ENCODE data around the gene C1QL2. TPM values are rescaled to one million over a fixed set of nuclear protein-coding genes. Genes with fewer than 3 reads are reported as not detected.

The C1QL2 gene
- total RNA-seq, 1 experiment from 2014 or later: not detected

- no peak for DNase-seq (ENCODE audit: low read depth)
- in situ Hi-C loops (cut with HindIII; ENCODE audit: low pct_unique_long_range_greater_than_20kb, low sequenced_read_pairs): no loop called here
Observed at GRCh38 chr2:119181791-119182445, 23.4 kb upstream of the C1QL2 start.

GRCh38 chr2:119181391-119181790 lies 22.8 kb upstream of the C1QL2 start:
- in situ Hi-C loops (cut with HindIII; ENCODE audit: low pct_unique_long_range_greater_than_20kb, low sequenced_read_pairs): no loop called here
- no peak for DNase-seq (ENCODE audit: low read depth)

- DNase-seq (ENCODE audit: low read depth): no peak
- in situ Hi-C loops (cut with HindIII; ENCODE audit: low pct_unique_long_range_greater_than_20kb, low sequenced_read_pairs): no loop called here
Observed at GRCh38 chr2:119180892-119181291, 22.3 kb upstream of the C1QL2 start.

- DNase-seq (ENCODE audit: low read depth): no peak
- in situ Hi-C loops (cut with HindIII; ENCODE audit: low pct_unique_long_range_greater_than_20kb, low sequenced_read_pairs): no loop called here
Observed at GRCh38 chr2:119179991-119180390, 21.4 kb upstream of the C1QL2 start.

- in situ Hi-C loops (cut with HindIII; ENCODE audit: low pct_unique_long_range_greater_than_20kb, low sequenced_read_pairs): no loop called here
- no peak for DNase-seq (ENCODE audit: low read depth)
Observed at GRCh38 chr2:119179202-119179601, 20.7 kb upstream of the C1QL2 start.

GRCh38 chr2:119178776-119179175 lies 20.2 kb upstream of the C1QL2 start:
- in situ Hi-C loops (cut with HindIII; ENCODE audit: low pct_unique_long_range_greater_than_20kb, low sequenced_read_pairs): no loop called here
- no peak for DNase-seq (ENCODE audit: low read depth)

GRCh38 chr2:119177838-119178190 lies 19.3 kb upstream of the C1QL2 start:
- no peak for DNase-seq (ENCODE audit: low read depth)
- in situ Hi-C loops (cut with HindIII; ENCODE audit: low pct_unique_long_range_greater_than_20kb, low sequenced_read_pairs): no loop called here

GRCh38 chr2:119177171-119177837 lies 18.8 kb upstream of the C1QL2 start:
- in situ Hi-C loops (cut with HindIII; ENCODE audit: low pct_unique_long_range_greater_than_20kb, low sequenced_read_pairs): no loop called here
- DNase-seq (ENCODE audit: low read depth): no peak

- in situ Hi-C loops (cut with HindIII; ENCODE audit: low pct_unique_long_range_greater_than_20kb, low sequenced_read_pairs): no loop called here
- no peak for DNase-seq (ENCODE audit: low read depth)
Observed at GRCh38 chr2:119175517-119175916, 17.0 kb upstream of the C1QL2 start.

- in situ Hi-C loops (cut with HindIII; ENCODE audit: low pct_unique_long_range_greater_than_20kb, low sequenced_read_pairs): no loop called here
- DNase-seq (ENCODE audit: low read depth): no peak
Observed at GRCh38 chr2:119174993-119175347, 16.4 kb upstream of the C1QL2 start.

- no peak for DNase-seq (ENCODE audit: low read depth)
- in situ Hi-C loops (cut with HindIII; ENCODE audit: low pct_unique_long_range_greater_than_20kb, low sequenced_read_pairs): no loop called here
Observed at GRCh38 chr2:119174216-119174992, 15.9 kb upstream of the C1QL2 start.

- in situ Hi-C loops (cut with HindIII; ENCODE audit: low pct_unique_long_range_greater_than_20kb, low sequenced_read_pairs): no loop called here
- DNase-seq (ENCODE audit: low read depth): no peak
Observed at GRCh38 chr2:119173556-119174060, 15.1 kb upstream of the C1QL2 start.

- in situ Hi-C loops (cut with HindIII; ENCODE audit: low pct_unique_long_range_greater_than_20kb, low sequenced_read_pairs): no loop called here
- DNase-seq (ENCODE audit: low read depth): no peak
Observed at GRCh38 chr2:119170504-119170903, 12.0 kb upstream of the C1QL2 start.

GRCh38 chr2:119169717-119170116 lies 11.2 kb upstream of the C1QL2 start:
- in situ Hi-C loops (cut with HindIII; ENCODE audit: low pct_unique_long_range_greater_than_20kb, low sequenced_read_pairs): no loop called here
- no peak for DNase-seq (ENCODE audit: low read depth)

- in situ Hi-C loops (cut with HindIII; ENCODE audit: low pct_unique_long_range_greater_than_20kb, low sequenced_read_pairs): no loop called here
- DNase-seq (ENCODE audit: low read depth): no peak
Observed at GRCh38 chr2:119160361-119160990, 1.9 kb upstream of the C1QL2 start.

- in situ Hi-C loops (cut with HindIII; ENCODE audit: low pct_unique_long_range_greater_than_20kb, low sequenced_read_pairs): no loop called here
- DNase-seq (ENCODE audit: low read depth): no peak
Observed at GRCh38 chr2:119157850-119158511, 570 bp downstream of the C1QL2 start.

GRCh38 chr2:119156891-119157773 lies 1.4 kb downstream of the C1QL2 start:
- in situ Hi-C loops (cut with HindIII; ENCODE audit: low pct_unique_long_range_greater_than_20kb, low sequenced_read_pairs): no loop called here
- no peak for DNase-seq (ENCODE audit: low read depth)

All from Caki2 (cell line).